SK-N-SH treated with all-trans-retinoic acid at 6 μM for 48 hours (cell line): Measurements from ENCODE around the gene MGAT3.

Experiments used
- ATAC-seq: fragments of 200-7000 bp; cut with Tn5 transposase; 3 replicates; pipeline ENCODE4 v1.9.1; 2020; ENCODE audit warnings: mild to moderate bottlenecking, moderate library complexity
- ARNTL ChIP-seq: fragments of 450-650 bp; formaldehyde crosslinking; IDR thresholded peaks from 2 replicates; pipeline ENCODE4 v1.5.0; 2020; ENCODE audit warnings: low read depth, mild to moderate bottlenecking, moderate library complexity, borderline replicate concordance
- BACH2 ChIP-seq: fragments of 250-450 bp; sonication (Bioruptor Pico); IDR thresholded peaks from 2 replicates; pipeline ENCODE4 v1.9.0; 2021; ENCODE audit warnings: mild to moderate bottlenecking, borderline replicate concordance
- CREB5 ChIP-seq: fragments of 250-450 bp; sonication (Bioruptor Pico); IDR thresholded peaks from 2 replicates; pipeline ENCODE4 v1.5.1; 2020; ENCODE audit warnings: low read depth, mild to moderate bottlenecking, moderate library complexity
- CSDC2 ChIP-seq: fragments of 250-450 bp; sonication (Bioruptor Pico); IDR thresholded peaks from 2 replicates; pipeline ENCODE4 v1.5.0; 2020; ENCODE audit warnings: mild to moderate bottlenecking, moderate library complexity
- ESRRG ChIP-seq: fragments of 250-450 bp; sonication (Bioruptor Pico); IDR thresholded peaks from 2 replicates; pipeline ENCODE4 v1.6.1; 2021; ENCODE audit warnings: mild to moderate bottlenecking
- ISL1 ChIP-seq: fragments of 250-450 bp; sonication (Bioruptor Pico); IDR thresholded peaks from 2 replicates; pipeline ENCODE4 v2.1.2; 2022; ENCODE audit warnings: mild to moderate bottlenecking, moderate library complexity
- OSR1 ChIP-seq: fragments of 250-450 bp; sonication (Bioruptor Pico); IDR thresholded peaks from 2 replicates; pipeline ENCODE4 v1.8.0; 2022; ENCODE audit warnings: moderate library complexity, mild to moderate bottlenecking, inconsistent platforms
- PPARA ChIP-seq: fragments of 250-450 bp; sonication (Bioruptor Pico); IDR thresholded peaks from 2 replicates; pipeline ENCODE4 v1.5.0; 2020; ENCODE audit warnings: mild to moderate bottlenecking, borderline replicate concordance
- RARB ChIP-seq: fragments of 250-450 bp; sonication (Bioruptor Pico); IDR thresholded peaks from 2 replicates; pipeline ENCODE4 v1.8.0; 2021; ENCODE audit warnings: mild to moderate bottlenecking, moderate library complexity
- SNAI2 ChIP-seq: fragments of 250-450 bp; sonication (Bioruptor Pico); IDR thresholded peaks from 2 replicates; pipeline ENCODE4 v1.5.0; 2020; ENCODE audit warnings: mild to moderate bottlenecking, moderate library complexity
- TCF4 ChIP-seq: fragments of 250-450 bp; sonication (Bioruptor Pico); IDR thresholded peaks from 2 replicates; pipeline ENCODE4 v1.8.0; 2021; ENCODE audit warnings: mild to moderate bottlenecking, moderate library complexity, borderline replicate concordance
- TOX ChIP-seq: fragments of 250-450 bp; sonication (Bioruptor Pico); IDR thresholded peaks from 2 replicates; pipeline ENCODE4 v1.8.0; 2021; ENCODE audit warnings: mild to moderate bottlenecking, moderate library complexity, borderline replicate concordance
- TSHZ2 ChIP-seq: fragments of 250-450 bp; sonication (Bioruptor Pico); IDR thresholded peaks from 2 replicates; pipeline ENCODE4 v1.5.0; 2020; ENCODE audit warnings: mild to moderate bottlenecking, moderate library complexity
- ZC3H10 ChIP-seq: fragments of 250-450 bp; sonication (Bioruptor Pico); IDR thresholded peaks from 2 replicates; pipeline ENCODE4 v1.5.1; 2021; ENCODE audit warnings: mild to moderate bottlenecking, moderate library complexity
- ZFP3 ChIP-seq: fragments of 250-450 bp; sonication (Bioruptor Pico); IDR thresholded peaks from 2 replicates; pipeline ENCODE4 v1.5.0; 2020; ENCODE audit warnings: mild to moderate bottlenecking, moderate library complexity
- ZFP30 ChIP-seq: fragments of 450-650 bp; formaldehyde crosslinking; IDR thresholded peaks from 2 replicates; pipeline ENCODE4 v1.5.0; 2022; ENCODE audit warnings: mild to moderate bottlenecking, moderate library complexity
- ZNF565 ChIP-seq: fragments of 450-650 bp; formaldehyde crosslinking; conservative IDR thresholded peaks from 2 replicates; pipeline ENCODE4 v1.5.0; 2020; ENCODE audit warnings: low read depth, mild to moderate bottlenecking, moderate library complexity
- ZNF70 ChIP-seq: fragments of 450-650 bp; formaldehyde crosslinking; IDR thresholded peaks from 2 replicates; pipeline ENCODE4 v1.5.0; 2020; ENCODE audit warnings: mild to moderate bottlenecking, moderate library complexity
- ZNF8 ChIP-seq: fragments of 450-650 bp; formaldehyde crosslinking; IDR thresholded peaks from 2 replicates; pipeline ENCODE4 v1.5.0; 2020; ENCODE audit warnings: mild to moderate bottlenecking, moderate library complexity
- TF ChIP-seq, protein P1 (sequence below): fragments of 250-450 bp; sonication (Bioruptor Pico); IDR thresholded peaks from 2 replicates; pipeline ENCODE4 v1.8.0; 2021; ENCODE audit warnings: low read depth, mild to moderate bottlenecking, moderate library complexity, borderline replicate concordance
- TF ChIP-seq, protein P2 (sequence below): fragments of 250-450 bp; sonication (Bioruptor Pico); IDR thresholded peaks from 2 replicates; pipeline ENCODE4 v1.8.0; 2020; ENCODE audit warnings: mild to moderate bottlenecking, moderate library complexity, borderline replicate concordance

Gene MGAT3

DNA sequence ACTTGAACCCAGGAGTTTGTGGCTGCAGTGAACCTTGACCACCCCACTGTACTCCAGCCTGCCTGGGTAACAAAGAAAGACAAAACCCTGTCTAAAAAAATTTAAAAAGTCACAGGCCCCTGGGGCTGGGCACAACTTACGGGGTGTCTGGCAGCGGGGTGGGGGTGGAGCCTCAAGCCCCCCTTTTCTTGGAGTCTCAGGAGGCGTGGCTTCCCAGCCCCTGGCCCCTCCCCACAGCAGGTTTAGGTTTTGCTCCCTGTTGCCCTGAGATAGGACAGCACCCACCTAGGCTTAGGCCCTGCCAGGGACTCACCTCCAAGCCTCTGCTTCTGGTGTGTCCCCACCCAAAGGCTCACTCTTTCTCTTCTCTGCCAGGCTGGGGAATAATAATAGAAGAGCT is 22.4 kb downstream of the MGAT3 start:
- TF ChIP-seq ZNF70 (CRISPR knock-in tag) (no peak), ARNTL (CRISPR knock-in tag) (no peak), ZC3H10 (CRISPR knock-in tag) (no peak), TOX (CRISPR knock-in tag) (no peak), SNAI2 (CRISPR knock-in tag) (no peak), ZFP3 (CRISPR knock-in tag) (no peak), CREB5 (CRISPR knock-in tag) (no peak), BACH2 (CRISPR knock-in tag) (no peak)
- TF ChIP-seq, all 23 proteins: peak for 0
- ATAC-seq, result no peak

DNA sequence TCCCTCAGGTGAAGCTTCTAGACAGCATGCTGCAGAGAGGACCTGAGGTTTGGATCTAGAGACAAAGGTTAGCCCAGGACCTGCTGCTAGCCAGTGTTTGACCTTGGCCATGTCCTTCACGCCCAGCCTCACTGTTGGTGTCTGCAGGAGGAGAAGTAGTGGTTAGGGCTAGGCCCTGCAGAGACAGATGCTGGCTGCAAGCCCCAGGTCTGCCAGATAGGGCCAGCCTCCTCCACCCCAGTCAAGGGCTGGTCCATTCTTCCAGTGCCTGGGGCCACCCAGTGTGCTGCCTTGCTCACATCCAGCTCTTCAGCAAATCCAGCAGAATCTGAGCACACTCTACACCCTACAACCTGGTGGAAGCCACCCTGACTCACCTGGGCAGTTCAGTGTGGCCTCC is 23.7 kb downstream of the MGAT3 start:
- no peak for ATAC-seq
- TF ChIP-seq TCF4 (no peak), ARNTL (CRISPR knock-in tag) (no peak)
- TF ChIP-seq, protein P1, sequence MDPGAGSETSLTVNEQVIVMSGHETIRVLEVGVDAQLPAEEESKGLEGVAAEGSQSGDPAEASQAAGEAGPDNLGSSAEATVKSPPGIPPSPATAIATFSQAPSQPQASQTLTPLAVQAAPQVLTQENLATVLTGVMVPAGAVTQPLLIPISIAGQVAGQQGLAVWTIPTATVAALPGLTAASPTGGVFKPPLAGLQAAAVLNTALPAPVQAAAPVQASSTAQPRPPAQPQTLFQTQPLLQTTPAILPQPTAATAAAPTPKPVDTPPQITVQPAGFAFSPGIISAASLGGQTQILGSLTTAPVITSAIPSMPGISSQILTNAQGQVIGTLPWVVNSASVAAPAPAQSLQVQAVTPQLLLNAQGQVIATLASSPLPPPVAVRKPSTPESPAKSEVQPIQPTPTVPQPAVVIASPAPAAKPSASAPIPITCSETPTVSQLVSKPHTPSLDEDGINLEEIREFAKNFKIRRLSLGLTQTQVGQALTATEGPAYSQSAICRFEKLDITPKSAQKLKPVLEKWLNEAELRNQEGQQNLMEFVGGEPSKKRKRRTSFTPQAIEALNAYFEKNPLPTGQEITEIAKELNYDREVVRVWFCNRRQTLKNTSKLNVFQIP (CRISPR knock-in tag), result no peak
- TF ChIP-seq, protein P2, sequence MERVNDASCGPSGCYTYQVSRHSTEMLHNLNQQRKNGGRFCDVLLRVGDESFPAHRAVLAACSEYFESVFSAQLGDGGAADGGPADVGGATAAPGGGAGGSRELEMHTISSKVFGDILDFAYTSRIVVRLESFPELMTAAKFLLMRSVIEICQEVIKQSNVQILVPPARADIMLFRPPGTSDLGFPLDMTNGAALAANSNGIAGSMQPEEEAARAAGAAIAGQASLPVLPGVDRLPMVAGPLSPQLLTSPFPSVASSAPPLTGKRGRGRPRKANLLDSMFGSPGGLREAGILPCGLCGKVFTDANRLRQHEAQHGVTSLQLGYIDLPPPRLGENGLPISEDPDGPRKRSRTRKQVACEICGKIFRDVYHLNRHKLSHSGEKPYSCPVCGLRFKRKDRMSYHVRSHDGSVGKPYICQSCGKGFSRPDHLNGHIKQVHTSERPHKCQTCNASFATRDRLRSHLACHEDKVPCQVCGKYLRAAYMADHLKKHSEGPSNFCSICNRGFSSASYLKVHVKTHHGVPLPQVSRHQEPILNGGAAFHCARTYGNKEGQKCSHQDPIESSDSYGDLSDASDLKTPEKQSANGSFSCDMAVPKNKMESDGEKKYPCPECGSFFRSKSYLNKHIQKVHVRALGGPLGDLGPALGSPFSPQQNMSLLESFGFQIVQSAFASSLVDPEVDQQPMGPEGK (CRISPR knock-in tag), result no peak

DNA sequence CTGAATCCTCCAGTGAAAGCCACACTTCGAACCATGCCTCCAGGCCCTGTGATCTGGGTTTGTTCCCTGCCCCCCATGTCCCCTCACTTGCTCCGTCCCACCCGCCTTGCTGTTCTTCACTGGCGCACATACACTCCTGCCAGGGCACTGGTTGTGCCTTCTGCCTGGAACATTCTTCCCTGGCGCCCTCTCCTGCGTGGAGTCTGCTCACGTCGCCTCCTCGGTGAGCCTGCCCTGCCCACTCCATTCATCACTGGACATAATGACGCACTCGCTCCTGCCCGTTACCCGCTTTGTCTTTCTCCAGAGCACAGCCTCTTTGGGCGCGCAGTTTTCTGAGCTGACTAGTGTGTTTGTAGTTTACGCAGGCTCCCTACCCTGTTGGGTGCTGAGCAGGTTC is 24.2 kb downstream of the MGAT3 start:
- ATAC-seq, result no peak
- no peak for TF ChIP-seq ARNTL (CRISPR knock-in tag)
- no peak for TF ChIP-seq SNAI2 (CRISPR knock-in tag)
- TF ChIP-seq CSDC2 (CRISPR knock-in tag), result no peak
- no peak for TF ChIP-seq OSR1
- TF ChIP-seq ISL1 (CRISPR knock-in tag), result no peak
- no peak for TF ChIP-seq ZNF8 (CRISPR knock-in tag)
- TF ChIP-seq, all 23 proteins: peak for 0

DNA sequence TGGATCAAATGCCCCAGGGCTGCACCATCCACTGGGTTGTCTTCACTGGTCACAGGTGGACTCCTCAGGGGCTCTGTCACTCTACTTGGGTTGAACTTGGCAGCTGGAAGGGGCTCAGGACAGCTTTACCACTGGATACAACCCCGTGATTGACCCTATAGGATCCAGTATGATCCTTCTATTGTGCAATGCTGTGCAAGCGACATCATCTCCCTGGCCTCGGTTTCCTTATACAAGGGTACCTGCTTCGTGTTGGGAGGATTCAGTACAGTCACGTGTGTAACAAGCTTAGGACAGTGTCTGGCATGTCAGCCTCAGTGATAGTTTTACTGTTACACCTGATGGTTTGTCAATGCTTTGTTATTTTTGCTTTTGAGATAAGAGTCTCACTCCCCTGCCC is 24.8 kb downstream of the MGAT3 start:
- ATAC-seq, result no peak
- TF ChIP-seq ARNTL (CRISPR knock-in tag) (no peak), ZC3H10 (CRISPR knock-in tag) (no peak), BACH2 (CRISPR knock-in tag) (no peak), ZNF70 (CRISPR knock-in tag) (no peak), SNAI2 (CRISPR knock-in tag) (no peak), OSR1 (no peak), CREB5 (CRISPR knock-in tag) (no peak), ZFP3 (CRISPR knock-in tag) (no peak), RARB (no peak), TSHZ2 (CRISPR knock-in tag) (no peak), ESRRG (CRISPR knock-in tag) (no peak), PPARA (CRISPR knock-in tag) (no peak), ZNF565 (CRISPR knock-in tag) (no peak), ZFP30 (CRISPR knock-in tag) (no peak), ZNF8 (CRISPR knock-in tag) (no peak)
- TF ChIP-seq, protein P1 (CRISPR knock-in tag), result no peak
- TF ChIP-seq, protein P2 (CRISPR knock-in tag), result no peak
- TF ChIP-seq, all 23 proteins: peak for 0
